Lower leg skin (tissue), 3 donors: ENCODE results near the gene TEX28.

ENCODE experiments used
- POLR2A ChIP-seq, 2 donors: fragments of 450-650 bp; IDR thresholded peaks; one replicate each; pipeline ENCODE4 v1.6.1; 2016 to 2017; ENCODE audit warnings: antibody characterized with exemption in 2 of 2, mild to moderate bottlenecking in 1 of 2, moderate library complexity in 1 of 2
- TF ChIP-seq, protein P1 (sequence below), 3 donors: fragments of 450-650 bp; IDR thresholded peaks; one replicate each; pipeline ENCODE4 v1.5.1; 2016; ENCODE audit warnings: antibody characterized with exemption in 3 of 3, mild to moderate bottlenecking in 3 of 3, moderate library complexity in 2 of 3

- TF ChIP-seq, protein P1, sequence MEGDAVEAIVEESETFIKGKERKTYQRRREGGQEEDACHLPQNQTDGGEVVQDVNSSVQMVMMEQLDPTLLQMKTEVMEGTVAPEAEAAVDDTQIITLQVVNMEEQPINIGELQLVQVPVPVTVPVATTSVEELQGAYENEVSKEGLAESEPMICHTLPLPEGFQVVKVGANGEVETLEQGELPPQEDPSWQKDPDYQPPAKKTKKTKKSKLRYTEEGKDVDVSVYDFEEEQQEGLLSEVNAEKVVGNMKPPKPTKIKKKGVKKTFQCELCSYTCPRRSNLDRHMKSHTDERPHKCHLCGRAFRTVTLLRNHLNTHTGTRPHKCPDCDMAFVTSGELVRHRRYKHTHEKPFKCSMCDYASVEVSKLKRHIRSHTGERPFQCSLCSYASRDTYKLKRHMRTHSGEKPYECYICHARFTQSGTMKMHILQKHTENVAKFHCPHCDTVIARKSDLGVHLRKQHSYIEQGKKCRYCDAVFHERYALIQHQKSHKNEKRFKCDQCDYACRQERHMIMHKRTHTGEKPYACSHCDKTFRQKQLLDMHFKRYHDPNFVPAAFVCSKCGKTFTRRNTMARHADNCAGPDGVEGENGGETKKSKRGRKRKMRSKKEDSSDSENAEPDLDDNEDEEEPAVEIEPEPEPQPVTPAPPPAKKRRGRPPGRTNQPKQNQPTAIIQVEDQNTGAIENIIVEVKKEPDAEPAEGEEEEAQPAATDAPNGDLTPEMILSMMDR (IDR thresholded peaks at IDR 0.05), result no peak
- no peak for TF ChIP-seq POLR2A (IDR thresholded peaks at IDR 0.05)
Measured at GRCh38 chrX:154309041-154309775, 14.3 kb upstream of the TEX28 start.
